HG03095 (cell line): ENCODE measurements around the gene ANKRD6.

Source experiments
- ATAC-seq: cut with Tn5 transposase; IDR thresholded peaks from one replicate; pipeline ENCODE4 v1.9.1; 2021; ENCODE audit warnings: moderate library complexity; ENCODE audit not compliant: unreplicated experiment

The ANKRD6 gene

DNA sequence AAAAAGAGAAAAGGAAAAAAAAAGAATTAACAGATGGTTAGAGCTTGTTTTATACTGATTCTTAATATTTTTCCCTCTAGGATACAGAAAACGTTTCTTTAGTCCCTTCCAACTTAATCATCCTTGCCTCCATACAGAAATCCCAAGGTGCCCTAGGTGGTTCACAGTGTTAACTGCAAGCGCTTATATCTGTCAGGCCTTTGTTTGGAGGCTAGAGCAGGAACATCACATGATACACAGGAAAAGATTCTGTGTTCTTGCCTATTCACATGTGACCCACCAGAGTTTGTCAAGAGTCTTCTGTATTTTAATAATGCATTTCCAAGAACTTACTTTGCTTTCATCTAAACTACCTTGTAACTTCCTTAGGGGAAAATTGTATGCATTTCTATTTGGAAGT lies 31.3 kb downstream of the ANKRD6 start:
- no peak for ATAC-seq

- no peak for ATAC-seq
These were observed 34.5 kb downstream of the ANKRD6 start for GRCh38 chr6:89467437-89467836.

DNA sequence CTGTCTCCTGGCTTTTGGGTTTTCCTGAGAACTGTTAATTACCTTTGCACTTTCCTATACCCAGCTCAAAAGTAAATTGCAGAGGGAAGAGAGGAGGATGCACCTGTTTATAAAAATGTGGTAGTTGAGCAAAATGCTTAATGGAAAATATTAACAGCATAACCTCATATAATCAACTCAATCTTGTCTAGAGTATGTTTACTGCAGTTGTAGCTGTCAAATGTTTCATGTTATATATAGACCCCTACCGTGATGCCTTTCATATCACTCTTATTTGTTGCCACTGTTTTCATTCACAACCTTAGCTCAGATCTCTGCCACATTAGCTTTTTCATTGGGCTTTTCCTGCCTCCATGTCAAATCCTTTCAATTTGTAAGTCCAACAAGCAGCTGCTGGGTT lies 36.0 kb downstream of the ANKRD6 start:
- ATAC-seq = no peak

GRCh38 chr6:89471287-89471867 lies 38.4 kb downstream of the ANKRD6 start:
- no peak for ATAC-seq

DNA sequence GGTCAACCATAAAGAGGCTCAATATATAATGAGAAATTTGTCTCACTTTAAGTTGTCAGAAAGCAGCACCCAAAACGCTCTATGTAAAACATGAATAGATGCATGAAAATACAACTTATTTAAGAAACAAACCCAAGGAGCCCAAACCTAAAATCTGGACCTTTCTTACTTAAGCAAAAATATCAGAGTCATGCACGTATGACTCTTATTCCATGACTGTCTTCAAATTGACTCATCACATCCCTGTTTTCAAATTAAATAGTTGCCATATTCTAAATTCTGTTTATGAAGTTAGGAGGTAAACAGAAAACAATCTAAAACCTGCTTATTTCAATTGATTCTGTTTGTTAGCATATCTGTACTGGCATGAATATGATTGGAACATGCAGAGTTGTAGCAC lies 42.1 kb downstream of the ANKRD6 start:
- ATAC-seq = no peak

- no peak for ATAC-seq
These were observed 42.7 kb downstream of the ANKRD6 start for GRCh38 chr6:89475634-89476033.

DNA sequence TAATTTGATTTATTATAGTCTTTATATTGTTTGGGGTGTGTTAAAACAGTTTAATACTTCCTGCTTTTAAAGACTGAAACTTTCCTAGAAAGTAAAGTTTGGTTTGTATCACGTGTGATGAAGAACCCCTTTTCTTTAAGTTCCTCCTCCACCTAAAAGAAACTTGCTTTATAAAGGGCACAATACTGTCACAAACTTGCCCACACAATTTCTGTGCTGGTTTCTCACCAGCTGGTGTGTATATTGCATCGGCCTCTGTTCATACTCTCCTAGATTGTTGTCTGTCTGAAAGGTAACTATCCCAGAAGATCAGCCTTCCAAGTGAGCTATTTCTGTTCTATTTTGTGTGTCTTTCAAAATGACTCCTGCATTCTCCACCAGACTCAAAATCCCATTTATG lies 46.9 kb downstream of the ANKRD6 start:
- ATAC-seq = no peak

- ATAC-seq = no peak
These were observed 48.7 kb downstream of the ANKRD6 start for GRCh38 chr6:89481695-89482094.

GRCh38 chr6:89482126-89482525 lies 49.2 kb downstream of the ANKRD6 start:
- ATAC-seq = no peak

DNA sequence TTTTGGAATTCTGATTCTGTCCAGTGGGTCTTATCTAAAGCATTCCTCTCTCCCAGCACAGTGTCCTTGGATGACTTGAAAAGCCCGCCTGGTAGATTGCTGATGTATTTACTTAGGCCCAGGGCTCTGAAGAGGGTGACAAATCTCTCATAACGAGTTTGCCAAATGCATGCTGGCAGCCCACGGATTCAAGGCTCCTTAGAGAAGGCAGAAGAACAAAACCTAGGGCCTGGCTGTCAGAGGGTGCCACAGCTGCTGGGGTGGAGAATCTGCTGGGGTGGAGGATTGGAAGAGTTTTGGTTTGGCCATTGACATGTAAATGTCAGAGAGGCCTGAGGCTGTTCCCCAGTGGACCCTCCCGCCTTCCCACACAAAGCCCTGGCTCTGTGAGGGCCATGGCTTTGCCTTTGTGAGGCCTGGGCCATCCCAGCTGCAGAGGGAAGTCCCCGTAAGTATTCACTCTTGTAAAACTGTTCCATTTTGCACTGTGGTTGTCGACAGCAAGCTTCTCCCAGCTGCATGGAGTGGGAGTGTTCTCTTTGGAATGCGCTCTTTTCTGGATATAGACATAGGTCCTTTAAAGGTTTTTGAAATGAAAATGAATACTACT lies 50.3 kb downstream of the ANKRD6 start:
- ATAC-seq = no peak

- ATAC-seq = no peak
These were observed 52.4 kb downstream of the ANKRD6 start for GRCh38 chr6:89485320-89485719.

- ATAC-seq = no peak
These were observed 54.9 kb downstream of the ANKRD6 start for GRCh38 chr6:89487864-89488263.

GRCh38 chr6:89488438-89488837 lies 55.5 kb downstream of the ANKRD6 start:
- ATAC-seq = no peak

DNA sequence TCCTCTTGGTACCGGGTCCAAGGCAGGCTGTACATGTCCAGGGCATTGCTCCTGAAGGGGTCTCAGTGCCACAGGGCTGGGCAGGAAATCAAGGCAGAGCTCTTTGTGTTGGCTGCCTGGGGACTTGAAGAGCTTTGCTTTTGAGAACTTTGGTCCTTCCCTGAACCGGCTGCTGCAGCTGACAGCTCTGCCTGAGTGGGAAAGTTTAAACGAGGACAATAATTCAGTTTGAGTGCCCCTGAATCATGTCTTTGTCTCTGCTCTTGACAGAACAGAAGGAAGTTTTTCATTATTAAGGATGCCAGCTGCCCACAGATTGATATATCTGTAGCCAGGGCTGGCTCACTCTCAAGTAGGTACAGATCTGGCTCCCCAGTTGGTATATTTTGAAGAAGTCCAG lies 56.1 kb downstream of the ANKRD6 start:
- no peak for ATAC-seq

GRCh38 chr6:89492025-89492640 lies 59.2 kb downstream of the ANKRD6 start:
- ATAC-seq = no peak

- no peak for ATAC-seq
These were observed 61.3 kb downstream of the ANKRD6 start for GRCh38 chr6:89494131-89494793.

- ATAC-seq = no peak
These were observed 63.1 kb downstream of the ANKRD6 start for GRCh38 chr6:89495961-89496535.

- no peak for ATAC-seq
These were observed 67.7 kb downstream of the ANKRD6 start for GRCh38 chr6:89500611-89501010.

DNA sequence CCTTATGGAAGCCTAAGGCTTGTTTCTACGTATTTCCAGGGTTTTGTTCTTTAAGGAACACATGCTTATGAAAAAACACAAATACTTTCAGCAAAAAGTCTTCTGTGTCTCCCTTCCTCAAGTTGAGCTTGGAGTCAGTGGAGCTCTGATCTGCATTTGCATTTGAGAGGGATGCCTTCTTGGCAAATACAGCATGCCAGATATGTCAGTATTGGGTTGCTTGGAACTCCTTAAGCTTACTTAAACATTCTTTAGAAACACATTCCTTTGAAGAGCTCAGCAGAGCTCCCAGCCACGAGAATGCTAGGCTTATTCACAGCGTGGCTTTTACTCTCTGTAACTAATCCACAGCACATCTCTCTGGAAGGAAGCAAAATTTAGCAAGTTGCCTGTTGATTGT lies 68.3 kb downstream of the ANKRD6 start:
- ATAC-seq = no peak

DNA sequence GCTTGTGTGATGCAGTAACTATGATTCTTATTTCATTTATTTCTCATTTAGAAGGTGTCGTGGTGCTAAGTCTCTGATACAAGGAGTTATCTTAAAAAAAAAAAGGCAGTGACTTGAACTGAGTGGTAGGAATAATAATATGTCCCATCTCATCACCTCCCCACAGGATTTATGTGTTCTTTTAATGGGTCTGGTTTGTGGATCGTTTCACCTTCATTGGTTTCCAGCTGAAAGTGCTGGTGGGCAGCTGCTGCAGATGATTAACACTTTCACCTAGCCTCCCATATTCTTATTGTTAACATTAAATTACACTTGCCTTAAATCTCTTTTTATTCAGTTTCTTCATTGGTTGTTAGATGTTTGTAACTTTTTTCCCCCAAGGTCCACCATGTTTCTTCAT lies 68.8 kb downstream of the ANKRD6 start:
- ATAC-seq = no peak

GRCh38 chr6:89503641-89504040 lies 70.7 kb downstream of the ANKRD6 start:
- ATAC-seq = no peak

GRCh38 chr6:89505847-89506246 lies 72.9 kb downstream of the ANKRD6 start:
- ATAC-seq = no peak
